ENCODE results near the gene MAS1L. TPM values are rescaled to one million over a fixed set of nuclear protein-coding genes. Genes with fewer than 3 reads are reported as not detected.

MAS1L gene
- total RNA-seq, 2 experiments from 2014 or later, result not detected

DNA sequence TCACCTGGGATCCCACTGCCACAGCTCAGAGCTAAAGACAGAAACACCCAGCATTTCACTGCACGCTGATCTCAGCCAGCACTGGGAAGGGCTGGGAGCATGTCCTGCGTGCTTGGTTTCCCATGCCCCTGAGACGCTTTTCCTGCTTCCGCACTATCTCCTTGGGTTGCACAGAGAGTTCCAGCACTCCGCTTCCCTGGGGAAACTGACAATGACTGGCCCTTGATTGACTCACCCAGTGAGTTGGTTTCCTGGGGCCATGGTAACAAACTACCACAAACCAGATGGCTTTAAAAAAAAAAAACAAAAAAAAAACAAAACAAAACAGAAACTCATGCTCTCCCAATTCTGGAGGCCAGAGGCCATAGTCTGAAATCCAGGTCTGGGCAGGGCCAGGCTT is 14.8 kb upstream of the MAS1L start:
- Histone ChIP-seq H3K36me3 (ENCODE audit: insufficient read depth, low read length) (no peaks in the 10 kb centered on the region), H3K9me3 (ENCODE audit: control insufficient read depth in 1 of 2, insufficient read depth in 1 of 2, low read length in 2 of 2) (peaks cover 0 to 2% of the 10 kb centered on the region in 2 experiments), H3K4me1 (ENCODE audit: insufficient read depth, low read length) (no peaks in the 10 kb centered on the region), H3K27me3 (ENCODE audit: control insufficient read depth in 1 of 2, insufficient read depth in 2 of 2, low read length in 2 of 2) (peaks cover 11 to 30% of the 10 kb centered on the region in 2 experiments), H3K4me3 (ENCODE audit: low read length) (no peak overlapping the region), H3K27ac (ENCODE audit: low read depth in 1 of 2, low read length in 2 of 2) (no peak overlapping the region)
- ChIA-PET POLR2A (no interaction called here), CTCF (no interaction called here)
- intact Hi-C loops (cut with DNase I, micrococcal nuclease), result no loop called here
- DNase-seq, result no peak
- Mint-ChIP-seq H3K27ac (no peak overlapping the region), H3K36me3 (ENCODE audit: low read depth) (no peaks in the 10 kb centered on the region), H3K4me3 (no peak overlapping the region), H3K4me1 (ENCODE audit: low read depth) (no peaks in the 10 kb centered on the region), H3K9me3 (no peaks in the 10 kb centered on the region), H3K27me3 (peaks cover 50% of the 10 kb centered on the region)
- TF ChIP-seq, protein P1, sequence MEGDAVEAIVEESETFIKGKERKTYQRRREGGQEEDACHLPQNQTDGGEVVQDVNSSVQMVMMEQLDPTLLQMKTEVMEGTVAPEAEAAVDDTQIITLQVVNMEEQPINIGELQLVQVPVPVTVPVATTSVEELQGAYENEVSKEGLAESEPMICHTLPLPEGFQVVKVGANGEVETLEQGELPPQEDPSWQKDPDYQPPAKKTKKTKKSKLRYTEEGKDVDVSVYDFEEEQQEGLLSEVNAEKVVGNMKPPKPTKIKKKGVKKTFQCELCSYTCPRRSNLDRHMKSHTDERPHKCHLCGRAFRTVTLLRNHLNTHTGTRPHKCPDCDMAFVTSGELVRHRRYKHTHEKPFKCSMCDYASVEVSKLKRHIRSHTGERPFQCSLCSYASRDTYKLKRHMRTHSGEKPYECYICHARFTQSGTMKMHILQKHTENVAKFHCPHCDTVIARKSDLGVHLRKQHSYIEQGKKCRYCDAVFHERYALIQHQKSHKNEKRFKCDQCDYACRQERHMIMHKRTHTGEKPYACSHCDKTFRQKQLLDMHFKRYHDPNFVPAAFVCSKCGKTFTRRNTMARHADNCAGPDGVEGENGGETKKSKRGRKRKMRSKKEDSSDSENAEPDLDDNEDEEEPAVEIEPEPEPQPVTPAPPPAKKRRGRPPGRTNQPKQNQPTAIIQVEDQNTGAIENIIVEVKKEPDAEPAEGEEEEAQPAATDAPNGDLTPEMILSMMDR (IDR thresholded peaks at IDR 0.05), result no peak
- no peak for ATAC-seq (ENCODE audit: poor library complexity)

DNA sequence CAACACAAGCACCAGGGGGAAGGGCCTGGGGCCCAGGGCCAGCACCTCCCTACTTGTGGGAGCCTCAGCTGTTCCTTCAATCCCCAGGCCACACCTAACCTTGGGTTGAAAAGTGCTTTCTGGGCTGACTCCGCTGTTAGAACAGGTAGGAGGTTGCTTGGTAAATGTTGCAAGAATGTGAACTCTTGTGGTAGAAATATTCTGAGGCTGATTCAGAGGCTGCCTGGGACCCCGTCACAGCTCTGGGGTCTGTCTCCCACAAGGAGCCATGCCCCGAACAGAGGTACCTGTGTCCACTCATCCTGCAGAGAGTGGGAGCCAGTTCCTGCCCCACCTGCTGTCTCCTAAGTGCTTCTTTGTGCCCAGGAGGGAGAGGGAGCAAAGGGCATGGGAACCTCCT is 14.4 kb upstream of the MAS1L start:
- Mint-ChIP-seq H3K9me3 (no peaks in the 10 kb centered on the region), H3K36me3 (ENCODE audit: low read depth) (no peaks in the 10 kb centered on the region), H3K27ac (no peak overlapping the region), H3K4me3 (no peak overlapping the region), H3K27me3 (peaks cover 54% of the 10 kb centered on the region), H3K4me1 (ENCODE audit: low read depth) (no peaks in the 10 kb centered on the region)
- H3K27me3 ChIP-seq (ENCODE audit: control insufficient read depth in 1 of 2, insufficient read depth in 2 of 2, low read length in 2 of 2), result peaks cover 9 to 30% of the 10 kb centered on the region in 2 experiments
- ChIA-PET CTCF (no interaction called here), POLR2A (no interaction called here)
- intact Hi-C loops (cut with DNase I, micrococcal nuclease), result no loop called here
- H3K9me3 ChIP-seq (ENCODE audit: control insufficient read depth in 1 of 2, insufficient read depth in 1 of 2, low read length in 2 of 2), result peaks cover 0 to 2% of the 10 kb centered on the region in 2 experiments
- no peaks in the 10 kb centered on the region for H3K4me1 ChIP-seq (ENCODE audit: insufficient read depth, low read length)
- no peaks in the 10 kb centered on the region for H3K36me3 ChIP-seq (ENCODE audit: insufficient read depth, low read length)
- no peak for ATAC-seq (ENCODE audit: poor library complexity)
- TF ChIP-seq, protein P1 (IDR thresholded peaks at IDR 0.05), result no peak
- no peak overlapping the region for H3K4me3 ChIP-seq (ENCODE audit: low read length)
- DNase-seq, result no peak
- no peak overlapping the region for H3K27ac ChIP-seq (ENCODE audit: low read depth in 1 of 2, low read length in 2 of 2)

DNA sequence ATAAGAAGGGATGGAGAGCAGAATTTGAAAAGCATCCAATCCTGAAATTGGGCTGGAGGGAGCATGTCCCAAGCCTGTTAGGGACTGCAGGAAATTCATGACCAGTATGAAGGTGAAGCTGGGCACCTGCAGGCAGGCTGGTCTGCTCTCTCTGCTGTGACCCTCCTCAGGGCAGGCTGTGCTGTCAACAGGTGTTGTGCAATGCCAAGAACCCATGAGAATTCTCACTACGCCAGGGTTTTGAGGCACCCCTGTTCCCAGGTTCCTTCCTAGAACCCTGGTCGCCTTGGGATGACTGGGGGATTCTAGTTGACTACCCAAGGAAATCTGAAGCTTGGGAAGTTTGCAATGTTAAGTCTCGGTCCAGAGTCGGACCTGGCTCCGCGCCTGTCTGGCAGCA is 13.3 kb upstream of the MAS1L start:
- H3K27ac Mint-ChIP-seq, result no peak overlapping the region
- H3K36me3 ChIP-seq (ENCODE audit: insufficient read depth, low read length), result no peaks in the 10 kb centered on the region
- DNase-seq (no peak), ATAC-seq (ENCODE audit: poor library complexity) (no peak)
- intact Hi-C loops (cut with DNase I, micrococcal nuclease), result no loop called here
- no peak overlapping the region for H3K4me3 Mint-ChIP-seq
- no peaks in the 10 kb centered on the region for H3K36me3 Mint-ChIP-seq (ENCODE audit: low read depth)
- H3K9me3 Mint-ChIP-seq, result no peaks in the 10 kb centered on the region
- no peaks in the 10 kb centered on the region for H3K4me1 ChIP-seq (ENCODE audit: insufficient read depth, low read length)
- no peaks in the 10 kb centered on the region for H3K4me1 Mint-ChIP-seq (ENCODE audit: low read depth)
- TF ChIP-seq, protein P1 (IDR thresholded peaks at IDR 0.05), result no peak
- ChIA-PET CTCF (no interaction called here), POLR2A (no interaction called here)
- peaks cover 65% of the 10 kb centered on the region for H3K27me3 Mint-ChIP-seq
- H3K4me3 ChIP-seq (ENCODE audit: low read length), result no peak overlapping the region
- H3K27me3 ChIP-seq (ENCODE audit: control insufficient read depth in 1 of 2, insufficient read depth in 2 of 2, low read length in 2 of 2), result peaks cover 13 to 30% of the 10 kb centered on the region in 2 experiments
- peaks cover 0 to 2% of the 10 kb centered on the region in 2 experiments for H3K9me3 ChIP-seq (ENCODE audit: control insufficient read depth in 1 of 2, insufficient read depth in 1 of 2, low read length in 2 of 2)
- H3K27ac ChIP-seq (ENCODE audit: low read depth in 1 of 2, low read length in 2 of 2), result no peak overlapping the region
